ENCODE data around the gene FANCC. TPM values are rescaled to one million over a fixed set of nuclear protein-coding genes. Genes with fewer than 3 reads are reported as not detected.

The FANCC gene
- total and polyA plus RNA-seq, 4 donors, result 8.3 to 32.4 (median 11.5) TPM

DNA sequence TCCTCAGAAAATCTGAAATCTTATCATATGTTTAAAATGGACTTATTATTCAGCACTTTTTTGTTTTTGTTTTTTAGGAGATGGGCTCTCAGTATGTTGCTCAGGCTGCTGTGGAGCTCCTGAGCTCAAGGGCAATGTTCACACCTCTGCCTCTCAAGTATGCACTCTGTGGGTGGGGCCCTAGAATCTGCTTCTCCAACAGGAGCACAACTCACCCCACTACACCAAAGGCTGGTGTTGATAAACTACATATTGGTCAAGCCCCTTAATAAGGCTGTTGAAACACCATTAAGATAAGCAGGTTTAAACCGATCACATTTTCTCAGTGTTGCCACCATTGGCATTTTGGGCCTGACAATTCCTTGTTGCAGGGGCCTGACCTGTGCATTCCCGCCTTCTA, 131.6 kb downstream of the FANCC start:
- no peak overlapping the region for H3K9ac ChIP-seq (ENCODE audit: low read depth in 1 of 2, low read length in 2 of 2)
- no peaks in the 10 kb centered on the region for H3K4me1 ChIP-seq (ENCODE audit: control insufficient read depth in 4 of 4, insufficient read depth in 4 of 4, low read length in 3 of 4)
- H3K36me3 ChIP-seq (ENCODE audit: control insufficient read depth in 4 of 4, insufficient read depth in 3 of 4, low read depth in 1 of 4, low read length in 3 of 4), result peaks cover 0 to 1% (median 0%) of the 10 kb centered on the region in 4 donors
- no peaks in the 10 kb centered on the region for H3K27me3 ChIP-seq (ENCODE audit: control insufficient read depth in 4 of 4, insufficient read depth in 4 of 4, low read length in 3 of 4)
- no peak overlapping the region for H3K4me3 ChIP-seq (ENCODE audit: low read depth in 1 of 3, low read length in 3 of 3)
- TF ChIP-seq, protein P1, sequence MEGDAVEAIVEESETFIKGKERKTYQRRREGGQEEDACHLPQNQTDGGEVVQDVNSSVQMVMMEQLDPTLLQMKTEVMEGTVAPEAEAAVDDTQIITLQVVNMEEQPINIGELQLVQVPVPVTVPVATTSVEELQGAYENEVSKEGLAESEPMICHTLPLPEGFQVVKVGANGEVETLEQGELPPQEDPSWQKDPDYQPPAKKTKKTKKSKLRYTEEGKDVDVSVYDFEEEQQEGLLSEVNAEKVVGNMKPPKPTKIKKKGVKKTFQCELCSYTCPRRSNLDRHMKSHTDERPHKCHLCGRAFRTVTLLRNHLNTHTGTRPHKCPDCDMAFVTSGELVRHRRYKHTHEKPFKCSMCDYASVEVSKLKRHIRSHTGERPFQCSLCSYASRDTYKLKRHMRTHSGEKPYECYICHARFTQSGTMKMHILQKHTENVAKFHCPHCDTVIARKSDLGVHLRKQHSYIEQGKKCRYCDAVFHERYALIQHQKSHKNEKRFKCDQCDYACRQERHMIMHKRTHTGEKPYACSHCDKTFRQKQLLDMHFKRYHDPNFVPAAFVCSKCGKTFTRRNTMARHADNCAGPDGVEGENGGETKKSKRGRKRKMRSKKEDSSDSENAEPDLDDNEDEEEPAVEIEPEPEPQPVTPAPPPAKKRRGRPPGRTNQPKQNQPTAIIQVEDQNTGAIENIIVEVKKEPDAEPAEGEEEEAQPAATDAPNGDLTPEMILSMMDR (IDR thresholded peaks at IDR 0.05; ENCODE audit: low read depth, low read length, missing input control), result no peak
- TF ChIP-seq, protein P2, sequence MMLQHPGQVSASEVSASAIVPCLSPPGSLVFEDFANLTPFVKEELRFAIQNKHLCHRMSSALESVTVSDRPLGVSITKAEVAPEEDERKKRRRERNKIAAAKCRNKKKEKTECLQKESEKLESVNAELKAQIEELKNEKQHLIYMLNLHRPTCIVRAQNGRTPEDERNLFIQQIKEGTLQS (IDR thresholded peaks at IDR 0.05), result no peak
- TF ChIP-seq, protein P3, sequence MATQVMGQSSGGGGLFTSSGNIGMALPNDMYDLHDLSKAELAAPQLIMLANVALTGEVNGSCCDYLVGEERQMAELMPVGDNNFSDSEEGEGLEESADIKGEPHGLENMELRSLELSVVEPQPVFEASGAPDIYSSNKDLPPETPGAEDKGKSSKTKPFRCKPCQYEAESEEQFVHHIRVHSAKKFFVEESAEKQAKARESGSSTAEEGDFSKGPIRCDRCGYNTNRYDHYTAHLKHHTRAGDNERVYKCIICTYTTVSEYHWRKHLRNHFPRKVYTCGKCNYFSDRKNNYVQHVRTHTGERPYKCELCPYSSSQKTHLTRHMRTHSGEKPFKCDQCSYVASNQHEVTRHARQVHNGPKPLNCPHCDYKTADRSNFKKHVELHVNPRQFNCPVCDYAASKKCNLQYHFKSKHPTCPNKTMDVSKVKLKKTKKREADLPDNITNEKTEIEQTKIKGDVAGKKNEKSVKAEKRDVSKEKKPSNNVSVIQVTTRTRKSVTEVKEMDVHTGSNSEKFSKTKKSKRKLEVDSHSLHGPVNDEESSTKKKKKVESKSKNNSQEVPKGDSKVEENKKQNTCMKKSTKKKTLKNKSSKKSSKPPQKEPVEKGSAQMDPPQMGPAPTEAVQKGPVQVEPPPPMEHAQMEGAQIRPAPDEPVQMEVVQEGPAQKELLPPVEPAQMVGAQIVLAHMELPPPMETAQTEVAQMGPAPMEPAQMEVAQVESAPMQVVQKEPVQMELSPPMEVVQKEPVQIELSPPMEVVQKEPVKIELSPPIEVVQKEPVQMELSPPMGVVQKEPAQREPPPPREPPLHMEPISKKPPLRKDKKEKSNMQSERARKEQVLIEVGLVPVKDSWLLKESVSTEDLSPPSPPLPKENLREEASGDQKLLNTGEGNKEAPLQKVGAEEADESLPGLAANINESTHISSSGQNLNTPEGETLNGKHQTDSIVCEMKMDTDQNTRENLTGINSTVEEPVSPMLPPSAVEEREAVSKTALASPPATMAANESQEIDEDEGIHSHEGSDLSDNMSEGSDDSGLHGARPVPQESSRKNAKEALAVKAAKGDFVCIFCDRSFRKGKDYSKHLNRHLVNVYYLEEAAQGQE (IDR thresholded peaks at IDR 0.05), result no peak
- TF ChIP-seq, protein P4, sequence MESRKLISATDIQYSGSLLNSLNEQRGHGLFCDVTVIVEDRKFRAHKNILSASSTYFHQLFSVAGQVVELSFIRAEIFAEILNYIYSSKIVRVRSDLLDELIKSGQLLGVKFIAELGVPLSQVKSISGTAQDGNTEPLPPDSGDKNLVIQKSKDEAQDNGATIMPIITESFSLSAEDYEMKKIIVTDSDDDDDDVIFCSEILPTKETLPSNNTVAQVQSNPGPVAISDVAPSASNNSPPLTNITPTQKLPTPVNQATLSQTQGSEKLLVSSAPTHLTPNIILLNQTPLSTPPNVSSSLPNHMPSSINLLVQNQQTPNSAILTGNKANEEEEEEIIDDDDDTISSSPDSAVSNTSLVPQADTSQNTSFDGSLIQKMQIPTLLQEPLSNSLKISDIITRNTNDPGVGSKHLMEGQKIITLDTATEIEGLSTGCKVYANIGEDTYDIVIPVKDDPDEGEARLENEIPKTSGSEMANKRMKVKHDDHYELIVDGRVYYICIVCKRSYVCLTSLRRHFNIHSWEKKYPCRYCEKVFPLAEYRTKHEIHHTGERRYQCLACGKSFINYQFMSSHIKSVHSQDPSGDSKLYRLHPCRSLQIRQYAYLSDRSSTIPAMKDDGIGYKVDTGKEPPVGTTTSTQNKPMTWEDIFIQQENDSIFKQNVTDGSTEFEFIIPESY (IDR thresholded peaks at IDR 0.05), result no peak
- no peak for TF ChIP-seq YY1 (IDR thresholded peaks at IDR 0.05)
- TF ChIP-seq NR2F2 (IDR thresholded peaks at IDR 0.05), result no peak
- no peak for TF ChIP-seq SP1 (IDR thresholded peaks at IDR 0.05)
- TF ChIP-seq TAF1 (conservative IDR thresholded peaks at IDR 0.05), result no peak
- no peak for TF ChIP-seq HNF4A (conservative IDR thresholded peaks at IDR 0.05)
- no peak for TF ChIP-seq RAD21 (IDR thresholded peaks at IDR 0.05)
- no peak for TF ChIP-seq GABPA (IDR thresholded peaks at IDR 0.05 in 1 of 2, conservative IDR thresholded peaks at IDR 0.05 in 1 of 2)
- no peak for TF ChIP-seq FOXA1 (IDR thresholded peaks at IDR 0.05)
- TF ChIP-seq, protein P5, sequence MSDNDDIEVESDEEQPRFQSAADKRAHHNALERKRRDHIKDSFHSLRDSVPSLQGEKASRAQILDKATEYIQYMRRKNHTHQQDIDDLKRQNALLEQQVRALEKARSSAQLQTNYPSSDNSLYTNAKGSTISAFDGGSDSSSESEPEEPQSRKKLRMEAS (IDR thresholded peaks at IDR 0.05), result no peak
- no peaks in the 10 kb centered on the region for H3K9me3 ChIP-seq (ENCODE audit: control insufficient read depth in 4 of 4, low read length in 3 of 4)
- DNase-seq (ENCODE audit: low spot score), result no peak
- 96% methylated on average over 2 of the region's 2 CpGs for WGBS
- H3K27ac ChIP-seq (ENCODE audit: low read depth in 1 of 2, low read length in 2 of 2), result no peak overlapping the region

DNA sequence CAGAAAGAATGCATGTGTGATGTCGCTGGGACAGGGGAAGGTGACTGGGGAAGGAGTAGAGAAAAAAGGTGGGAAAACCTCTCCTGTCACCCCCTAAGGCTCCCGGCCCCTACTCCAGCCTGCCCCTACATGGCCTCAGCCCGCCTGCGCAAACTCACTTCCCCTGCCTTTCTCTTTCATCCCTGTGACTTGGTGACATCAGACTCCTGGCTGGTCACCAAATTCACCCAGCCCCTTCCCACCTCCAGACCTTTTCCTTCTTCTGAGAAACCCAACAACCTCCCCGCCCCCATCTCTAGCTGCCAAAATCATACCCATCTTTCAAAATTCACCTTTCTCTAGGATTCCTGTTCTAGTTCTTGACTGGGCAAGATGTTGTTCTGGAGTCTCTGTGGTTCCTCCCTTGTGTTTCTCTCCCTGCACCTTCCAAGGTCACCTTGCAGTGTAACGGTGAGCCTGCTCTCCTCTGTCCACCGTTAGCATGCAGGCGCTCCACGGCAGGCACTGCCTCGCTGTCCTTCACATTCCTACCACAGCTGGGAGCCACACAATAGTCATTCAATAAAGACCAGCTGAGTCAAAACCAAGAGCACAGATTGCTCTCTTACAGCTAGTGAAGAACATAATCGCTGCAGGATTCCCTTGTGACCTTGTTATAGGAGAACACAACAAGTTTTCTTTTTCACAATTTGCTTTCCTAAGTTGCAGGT, 134.5 kb downstream of the FANCC start:
- DNase-seq (ENCODE audit: low spot score), result no peak
- no peaks in the 10 kb centered on the region for H3K9me3 ChIP-seq (ENCODE audit: control insufficient read depth in 4 of 4, low read length in 3 of 4)
- no peaks in the 10 kb centered on the region for H3K4me1 ChIP-seq (ENCODE audit: control insufficient read depth in 4 of 4, insufficient read depth in 4 of 4, low read length in 3 of 4)
- no peak overlapping the region for H3K4me3 ChIP-seq (ENCODE audit: low read depth in 1 of 3, low read length in 3 of 3)
- H3K9ac ChIP-seq (ENCODE audit: low read depth in 1 of 2, low read length in 2 of 2), result no peak overlapping the region
- no peaks in the 10 kb centered on the region for H3K27me3 ChIP-seq (ENCODE audit: control insufficient read depth in 4 of 4, insufficient read depth in 4 of 4, low read length in 3 of 4)
- peaks cover 0 to 1% (median 0%) of the 10 kb centered on the region in 4 donors for H3K36me3 ChIP-seq (ENCODE audit: control insufficient read depth in 4 of 4, insufficient read depth in 3 of 4, low read depth in 1 of 4, low read length in 3 of 4)
- WGBS, result 92% methylated on average over 11 of the region's 11 CpGs
- no peak overlapping the region for H3K27ac ChIP-seq (ENCODE audit: low read depth in 1 of 2, low read length in 2 of 2)
- TF ChIP-seq JUND (IDR thresholded peaks at IDR 0.05) (no peak), SP1 (IDR thresholded peaks at IDR 0.05) (no peak), YY1 (IDR thresholded peaks at IDR 0.05) (no peak), TAF1 (conservative IDR thresholded peaks at IDR 0.05) (no peak), EGR1 (IDR thresholded peaks at IDR 0.05; ENCODE audit: low read depth in 2 of 2) (no peak), NR2F2 (IDR thresholded peaks at IDR 0.05) (no peak), FOXA2 (IDR thresholded peaks at IDR 0.05) (no peak), RAD21 (IDR thresholded peaks at IDR 0.05) (no peak), RXRA (IDR thresholded peaks at IDR 0.05) (no peak), HNF4G (IDR thresholded peaks at IDR 0.05) (no peak)
- TF ChIP-seq, protein P3 (IDR thresholded peaks at IDR 0.05), result no peak
- TF ChIP-seq, protein P4 (IDR thresholded peaks at IDR 0.05), result no peak

Measured in liver (tissue), 9 donors.